ENCODE results near the gene TEKT5. TPM values are rescaled to one million over a fixed set of nuclear protein-coding genes. Genes with fewer than 3 reads are reported as not detected.

TEKT5 gene
- total and polyA plus RNA-seq, 8 donors: 0.28 to 22.8 (median 1.0) TPM; not detected in 2

GRCh38 chr16:10606607-10607006, 88.1 kb downstream of the TEKT5 start:
- Histone ChIP-seq H3K27ac (no peak overlapping the region), H3K4me1 (peaks cover 0 to 12% (median 8%) of the 10 kb centered on the region in 4 donors), H3K36me3 (no peaks in the 10 kb centered on the region), H3K27me3 (no peaks in the 10 kb centered on the region), H3K9me3 (no peaks in the 10 kb centered on the region), H3K4me3 (no peak overlapping the region)
- no peak for TF ChIP-seq POLR2A (IDR thresholded peaks at IDR 0.05)
- no peak for TF ChIP-seq EP300 (IDR thresholded peaks at IDR 0.05)
- TF ChIP-seq CTCF (IDR thresholded peaks at IDR 0.05): no peak
- TF ChIP-seq POLR2AphosphoS5 (IDR thresholded peaks at IDR 0.05): no peak
- no peak for DNase-seq
- WGBS, 5 donors: 70 to 81% (median 79%) methylated on average over 6 of the region's 6 CpGs
- intact Hi-C loops (cut with DNase I; ENCODE audit: low total_unique reads): no loop called here

GRCh38 chr16:10605636-10606035, 89.1 kb downstream of the TEKT5 start:
- H3K36me3 ChIP-seq: no peaks in the 10 kb centered on the region
- intact Hi-C loops (cut with DNase I; ENCODE audit: low total_unique reads): no loop called here

GRCh38 chr16:10601444-10602408, 93.0 kb downstream of the TEKT5 start:
- peaks cover 11 to 28% (median 16%) of the 10 kb centered on the region in 4 donors for H3K4me1 ChIP-seq
- peaks cover 0 to 5% (median 0%) of the 10 kb centered on the region in 3 donors for H3K27me3 ChIP-seq
- no peaks in the 10 kb centered on the region for H3K36me3 ChIP-seq
- no peak overlapping the region for H3K4me3 ChIP-seq
- no peak for TF ChIP-seq POLR2A (IDR thresholded peaks at IDR 0.05)
- no peak for TF ChIP-seq CTCF (IDR thresholded peaks at IDR 0.05)
- peak in 1 of 3 donors; percentile 24 for TF ChIP-seq POLR2AphosphoS5 (IDR thresholded peaks at IDR 0.05)
- intact Hi-C loops (cut with DNase I; ENCODE audit: low total_unique reads): no loop called here
- H3K9me3 ChIP-seq: no peaks in the 10 kb centered on the region
- H3K27ac ChIP-seq: peak overlapping the region in 2 of 5 donors; percentile 6 to 50
- WGBS, 5 donors: 48 to 67% (median 60%) methylated on average over 12 to 13 of the region's 13 CpGs
- no peak for DNase-seq

More at GRCh38 chr16:10605636-10606035, 89.1 kb downstream of the TEKT5 start:
- Histone ChIP-seq H3K27ac (no peak overlapping the region), H3K27me3 (no peaks in the 10 kb centered on the region), H3K4me3 (no peak overlapping the region), H3K9me3 (no peaks in the 10 kb centered on the region), H3K4me1 (peaks cover 0 to 18% (median 13%) of the 10 kb centered on the region in 4 donors)
- 89 to 94% (median 93%) methylated on average over 3 of the region's 3 CpGs for WGBS, 5 donors
- DNase-seq: no peak
- no peak for TF ChIP-seq POLR2AphosphoS5 (IDR thresholded peaks at IDR 0.05)
- TF ChIP-seq EP300 (IDR thresholded peaks at IDR 0.05): no peak
- TF ChIP-seq POLR2A (IDR thresholded peaks at IDR 0.05): no peak
- TF ChIP-seq CTCF (IDR thresholded peaks at IDR 0.05): no peak

GRCh38 chr16:10600782-10601443, 93.8 kb downstream of the TEKT5 start:
- DNase-seq: no peak
- Histone ChIP-seq H3K36me3 (no peaks in the 10 kb centered on the region), H3K9me3 (no peaks in the 10 kb centered on the region), H3K4me3 (no peak overlapping the region), H3K27ac (peak overlapping the region in 2 of 5 donors; percentile 6 to 50), H3K27me3 (peaks cover 0 to 5% (median 0%) of the 10 kb centered on the region in 3 donors), H3K4me1 (peaks cover 11 to 28% (median 16%) of the 10 kb centered on the region in 4 donors)
- TF ChIP-seq POLR2A (IDR thresholded peaks at IDR 0.05) (no peak), CTCF (IDR thresholded peaks at IDR 0.05) (no peak), EP300 (IDR thresholded peaks at IDR 0.05) (no peak), POLR2AphosphoS5 (IDR thresholded peaks at IDR 0.05) (no peak)
- WGBS, 5 donors: 73 to 90% (median 79%) methylated on average over 12 of the region's 12 CpGs
- intact Hi-C loops (cut with DNase I; ENCODE audit: low total_unique reads): no loop called here

Measured in stomach (tissue), 9 donors.